Measurements from ENCODE around the gene MYL1. TPM values are rescaled to one million over a fixed set of nuclear protein-coding genes. Genes with fewer than 3 reads are reported as not detected.

MYL1 gene
- total and polyA plus RNA-seq, 4 experiments from 2014 or later: not detected

GRCh38 chr2:210302326-210302725, 12.6 kb downstream of the MYL1 start:
- no peak overlapping the region for H3K4me3 Mint-ChIP-seq
- H3K4me1 Mint-ChIP-seq: no peaks in the 10 kb centered on the region
- H3K4me1 ChIP-seq (ENCODE audit: insufficient read depth, low read length): no peaks in the 10 kb centered on the region
- no peak overlapping the region for H3K27ac Mint-ChIP-seq
- H3K27ac ChIP-seq (ENCODE audit: low read depth, low read length): no peak overlapping the region
- H3K36me3 ChIP-seq (ENCODE audit: insufficient read depth, low read length): no peaks in the 10 kb centered on the region
- no peaks in the 10 kb centered on the region for H3K36me3 Mint-ChIP-seq
- no peaks in the 10 kb centered on the region for H3K9me3 Mint-ChIP-seq
- ChIA-PET POLR2A (ENCODE audit: partially characterized antibody) (no interaction called here), CTCF (ENCODE audit: partially characterized antibody) (no interaction called here)
- no peak overlapping the region for H3K4me3 ChIP-seq (ENCODE audit: low read length in 2 of 2)
- H3K27me3 ChIP-seq (ENCODE audit: insufficient read depth, low read length): no peaks in the 10 kb centered on the region
- intact Hi-C loops (cut with micrococcal nuclease): no loop called here
- peaks cover 0 to 1% of the 10 kb centered on the region in 2 donors for H3K27me3 Mint-ChIP-seq
- H3K9me3 ChIP-seq (ENCODE audit: control insufficient read depth in 1 of 2, low read length in 2 of 2): no peaks in the 10 kb centered on the region
- no peak for DNase-seq

DNA sequence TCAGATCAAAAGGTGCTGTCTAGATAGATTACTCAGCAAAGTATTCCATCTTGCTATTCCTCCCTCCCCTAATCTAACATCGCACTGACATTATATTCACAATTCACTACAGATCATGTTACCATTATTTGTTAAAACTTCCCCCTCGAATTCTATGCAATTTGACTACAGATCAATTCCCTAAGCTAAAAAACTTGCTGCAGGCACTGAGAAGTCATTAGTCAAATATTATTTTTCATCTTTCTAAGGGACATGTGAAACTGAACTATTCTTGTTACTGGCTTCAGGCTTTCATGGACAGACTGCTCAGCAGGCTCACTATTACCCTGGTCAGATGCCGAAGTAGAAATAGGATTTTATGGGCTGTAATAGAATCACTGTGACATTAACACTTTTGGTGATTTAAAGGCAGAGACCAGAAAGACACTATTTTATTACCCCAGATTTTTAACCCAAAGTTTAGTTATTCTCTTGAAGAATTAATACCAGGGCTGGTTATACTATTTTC, 15.1 kb downstream of the MYL1 start:
- CTCF ChIA-PET (ENCODE audit: partially characterized antibody): no interaction called here
- H3K4me1 ChIP-seq (ENCODE audit: insufficient read depth, low read length): no peaks in the 10 kb centered on the region
- H3K9me3 ChIP-seq (ENCODE audit: control insufficient read depth in 1 of 2, low read length in 2 of 2): no peaks in the 10 kb centered on the region
- peaks cover 0 to 1% of the 10 kb centered on the region in 2 donors for H3K27me3 Mint-ChIP-seq
- H3K27ac Mint-ChIP-seq: no peak overlapping the region
- POLR2A ChIA-PET (ENCODE audit: partially characterized antibody): no interaction called here
- no peak overlapping the region for H3K27ac ChIP-seq (ENCODE audit: low read depth, low read length)
- H3K4me1 Mint-ChIP-seq: no peaks in the 10 kb centered on the region
- no peak overlapping the region for H3K4me3 Mint-ChIP-seq
- H3K9me3 Mint-ChIP-seq: peaks cover 0 to 2% (median 0%) of the 10 kb centered on the region in 8 donors
- no peaks in the 10 kb centered on the region for H3K36me3 ChIP-seq (ENCODE audit: insufficient read depth, low read length)
- no peaks in the 10 kb centered on the region for H3K27me3 ChIP-seq (ENCODE audit: insufficient read depth, low read length)
- DNase-seq: no peak
- H3K4me3 ChIP-seq (ENCODE audit: low read length in 2 of 2): no peak overlapping the region
- intact Hi-C loops (cut with micrococcal nuclease): no loop called here
- no peaks in the 10 kb centered on the region for H3K36me3 Mint-ChIP-seq

DNA sequence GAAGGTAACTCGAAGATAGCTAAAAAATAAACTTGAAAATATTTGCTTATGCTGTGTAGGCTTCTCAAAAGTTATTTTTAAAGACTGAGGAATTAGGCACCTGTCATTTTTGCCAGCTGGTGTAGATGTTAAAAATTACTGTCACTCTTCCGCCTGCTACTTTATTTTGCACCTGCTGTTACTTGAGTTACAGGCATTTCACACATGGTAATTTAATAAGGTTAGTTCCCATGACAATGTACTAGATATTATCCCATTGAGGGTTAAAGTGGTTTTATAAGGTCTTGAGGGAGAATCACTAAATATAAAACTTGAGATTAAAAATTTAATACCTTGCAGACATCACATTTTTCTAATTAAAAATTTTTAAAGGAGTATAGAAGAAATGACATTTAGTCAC, 26.6 kb downstream of the MYL1 start:
- Histone ChIP-seq H3K9me3 (ENCODE audit: control insufficient read depth in 1 of 2, low read length in 2 of 2) (no peaks in the 10 kb centered on the region), H3K4me3 (ENCODE audit: low read length in 2 of 2) (no peak overlapping the region), H3K27ac (ENCODE audit: low read depth, low read length) (no peak overlapping the region), H3K27me3 (ENCODE audit: insufficient read depth, low read length) (no peaks in the 10 kb centered on the region), H3K36me3 (ENCODE audit: insufficient read depth, low read length) (no peaks in the 10 kb centered on the region), H3K4me1 (ENCODE audit: insufficient read depth, low read length) (no peaks in the 10 kb centered on the region)
- no peaks in the 10 kb centered on the region for H3K4me1 Mint-ChIP-seq
- no peak overlapping the region for H3K4me3 Mint-ChIP-seq
- H3K36me3 Mint-ChIP-seq: no peaks in the 10 kb centered on the region
- no peak for DNase-seq
- intact Hi-C loops (cut with micrococcal nuclease): no loop called here
- H3K27me3 Mint-ChIP-seq: peaks cover 0 to 4% of the 10 kb centered on the region in 2 donors
- POLR2A ChIA-PET (ENCODE audit: partially characterized antibody): no interaction called here
- H3K27ac Mint-ChIP-seq: no peak overlapping the region
- CTCF ChIA-PET (ENCODE audit: partially characterized antibody): no interaction called here
- peaks cover 0 to 8% (median 2%) of the 10 kb centered on the region in 8 donors for H3K9me3 Mint-ChIP-seq

- Histone ChIP-seq H3K4me3 (ENCODE audit: low read length in 2 of 2) (no peak overlapping the region), H3K4me1 (ENCODE audit: insufficient read depth, low read length) (no peaks in the 10 kb centered on the region), H3K36me3 (ENCODE audit: insufficient read depth, low read length) (no peaks in the 10 kb centered on the region), H3K27ac (ENCODE audit: low read depth, low read length) (no peak overlapping the region), H3K27me3 (ENCODE audit: insufficient read depth, low read length) (no peaks in the 10 kb centered on the region), H3K9me3 (ENCODE audit: control insufficient read depth in 1 of 2, low read length in 2 of 2) (no peaks in the 10 kb centered on the region)
- Mint-ChIP-seq H3K4me3 (no peak overlapping the region), H3K27me3 (peaks cover 0 to 2% of the 10 kb centered on the region in 2 donors), H3K9me3 (peaks cover 0 to 13% (median 5%) of the 10 kb centered on the region in 8 donors), H3K27ac (no peak overlapping the region), H3K36me3 (no peaks in the 10 kb centered on the region), H3K4me1 (no peaks in the 10 kb centered on the region)
- ChIA-PET CTCF (ENCODE audit: partially characterized antibody) (no interaction called here), POLR2A (ENCODE audit: partially characterized antibody) (no interaction called here)
- DNase-seq: no peak
- intact Hi-C loops (cut with micrococcal nuclease): no loop called here
These were observed 27.7 kb downstream of the MYL1 start for GRCh38 chr2:210287301-210287700.

DNA sequence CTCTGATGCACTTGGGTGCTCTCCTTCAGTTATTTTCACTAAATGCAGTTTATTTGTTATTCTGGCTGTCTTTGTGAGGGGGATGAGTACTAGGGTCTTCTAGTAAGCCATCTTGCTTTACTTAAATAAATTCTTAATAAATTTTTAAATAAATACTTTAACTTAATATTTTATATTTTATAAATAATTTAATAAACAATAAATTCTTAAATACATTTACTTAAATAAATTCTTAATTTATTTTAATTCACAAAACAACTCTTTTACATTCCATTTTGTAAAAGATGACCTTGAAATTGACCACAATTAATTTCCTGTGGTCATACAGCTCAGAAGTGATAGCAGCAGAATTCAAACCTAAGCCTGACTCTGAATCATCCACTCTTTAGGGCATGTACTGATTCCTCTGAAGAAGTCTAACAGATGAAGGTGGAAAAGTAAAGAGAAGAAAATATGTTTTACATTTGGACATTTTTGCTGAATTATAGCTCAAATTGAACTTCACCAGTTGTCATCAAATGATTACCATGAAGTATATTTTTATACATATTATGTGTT, 28.8 kb downstream of the MYL1 start:
- H3K27ac ChIP-seq (ENCODE audit: low read depth, low read length): no peak overlapping the region
- no peak overlapping the region for H3K27ac Mint-ChIP-seq
- no peak overlapping the region for H3K4me3 ChIP-seq (ENCODE audit: low read length in 2 of 2)
- H3K36me3 ChIP-seq (ENCODE audit: insufficient read depth, low read length): no peaks in the 10 kb centered on the region
- ChIA-PET POLR2A (ENCODE audit: partially characterized antibody) (no interaction called here), CTCF (ENCODE audit: partially characterized antibody) (no interaction called here)
- peaks cover 0 to 13% (median 5%) of the 10 kb centered on the region in 8 donors for H3K9me3 Mint-ChIP-seq
- intact Hi-C loops (cut with micrococcal nuclease): no loop called here
- no peaks in the 10 kb centered on the region for H3K36me3 Mint-ChIP-seq
- H3K4me1 ChIP-seq (ENCODE audit: insufficient read depth, low read length): no peaks in the 10 kb centered on the region
- no peaks in the 10 kb centered on the region for H3K4me1 Mint-ChIP-seq
- H3K27me3 Mint-ChIP-seq: peaks cover 0 to 2% of the 10 kb centered on the region in 2 donors
- no peak overlapping the region for H3K4me3 Mint-ChIP-seq
- H3K9me3 ChIP-seq (ENCODE audit: control insufficient read depth in 1 of 2, low read length in 2 of 2): no peaks in the 10 kb centered on the region
- H3K27me3 ChIP-seq (ENCODE audit: insufficient read depth, low read length): no peaks in the 10 kb centered on the region
- DNase-seq: no peak

DNA sequence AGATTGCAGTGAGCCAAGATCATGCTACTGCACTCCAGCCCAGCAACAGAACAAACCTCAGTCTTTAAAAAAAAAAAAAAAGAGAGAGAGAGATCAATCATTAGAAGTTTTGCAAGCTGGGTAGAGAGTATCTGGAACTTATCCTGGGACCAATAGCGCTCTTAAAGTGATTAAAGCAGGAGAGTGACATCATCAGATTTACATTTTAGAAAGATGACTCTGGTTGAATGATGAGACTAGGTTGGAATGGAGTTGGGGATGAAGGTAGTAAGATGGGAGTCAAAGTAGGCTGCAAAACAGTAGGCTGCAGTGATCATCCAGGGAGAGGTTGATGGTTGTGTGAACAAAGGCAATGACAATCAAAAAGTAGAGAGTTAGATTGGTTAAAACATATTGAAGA, 37.8 kb downstream of the MYL1 start:
- Histone ChIP-seq H3K36me3 (ENCODE audit: insufficient read depth, low read length) (no peaks in the 10 kb centered on the region), H3K4me1 (ENCODE audit: insufficient read depth, low read length) (no peaks in the 10 kb centered on the region), H3K27me3 (ENCODE audit: insufficient read depth, low read length) (no peaks in the 10 kb centered on the region), H3K4me3 (ENCODE audit: low read length in 2 of 2) (no peak overlapping the region), H3K27ac (ENCODE audit: low read depth, low read length) (no peak overlapping the region), H3K9me3 (ENCODE audit: control insufficient read depth in 1 of 2, low read length in 2 of 2) (no peaks in the 10 kb centered on the region)
- peaks cover 0 to 3% (median 0%) of the 10 kb centered on the region in 8 donors for H3K9me3 Mint-ChIP-seq
- ChIA-PET POLR2A (ENCODE audit: partially characterized antibody) (no interaction called here), CTCF (ENCODE audit: partially characterized antibody) (no interaction called here)
- no peaks in the 10 kb centered on the region for H3K36me3 Mint-ChIP-seq
- H3K27me3 Mint-ChIP-seq: no peaks in the 10 kb centered on the region
- H3K4me3 Mint-ChIP-seq: no peak overlapping the region
- DNase-seq: no peak
- no peak overlapping the region for H3K27ac Mint-ChIP-seq
- no peaks in the 10 kb centered on the region for H3K4me1 Mint-ChIP-seq
- intact Hi-C loops (cut with micrococcal nuclease): no loop called here

DNA sequence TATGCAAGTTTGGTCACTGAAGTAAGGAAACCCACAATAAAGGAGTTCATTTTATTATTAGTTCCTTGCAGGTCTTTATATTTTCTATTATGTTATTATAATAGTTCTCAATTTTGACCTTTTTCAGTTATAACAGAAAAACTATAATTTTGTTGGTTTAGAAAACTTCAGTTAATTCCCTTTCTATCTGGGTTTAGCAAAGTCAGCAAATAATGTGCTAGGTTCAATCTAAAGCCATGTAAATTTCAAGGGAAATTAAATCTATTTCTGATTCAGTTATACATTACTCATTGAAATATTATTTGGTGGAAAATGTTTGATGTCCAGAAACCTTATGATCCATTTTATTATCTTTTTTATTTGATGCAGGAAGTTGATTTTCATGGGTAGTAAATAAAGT, 43.7 kb downstream of the MYL1 start:
- no peaks in the 10 kb centered on the region for H3K9me3 Mint-ChIP-seq
- CTCF ChIA-PET (ENCODE audit: partially characterized antibody): no interaction called here
- H3K4me3 Mint-ChIP-seq: no peak overlapping the region
- Histone ChIP-seq H3K4me1 (ENCODE audit: insufficient read depth, low read length) (no peaks in the 10 kb centered on the region), H3K36me3 (ENCODE audit: insufficient read depth, low read length) (no peaks in the 10 kb centered on the region), H3K27ac (ENCODE audit: low read depth, low read length) (no peak overlapping the region), H3K4me3 (ENCODE audit: low read length in 2 of 2) (no peak overlapping the region), H3K9me3 (ENCODE audit: control insufficient read depth in 1 of 2, low read length in 2 of 2) (no peaks in the 10 kb centered on the region), H3K27me3 (ENCODE audit: insufficient read depth, low read length) (no peaks in the 10 kb centered on the region)
- H3K36me3 Mint-ChIP-seq: no peaks in the 10 kb centered on the region
- no peak for DNase-seq
- no peaks in the 10 kb centered on the region for H3K27me3 Mint-ChIP-seq
- H3K4me1 Mint-ChIP-seq: no peaks in the 10 kb centered on the region
- H3K27ac Mint-ChIP-seq: no peak overlapping the region
- intact Hi-C loops (cut with micrococcal nuclease): no loop called here
- POLR2A ChIA-PET (ENCODE audit: partially characterized antibody): no interaction called here

DNA sequence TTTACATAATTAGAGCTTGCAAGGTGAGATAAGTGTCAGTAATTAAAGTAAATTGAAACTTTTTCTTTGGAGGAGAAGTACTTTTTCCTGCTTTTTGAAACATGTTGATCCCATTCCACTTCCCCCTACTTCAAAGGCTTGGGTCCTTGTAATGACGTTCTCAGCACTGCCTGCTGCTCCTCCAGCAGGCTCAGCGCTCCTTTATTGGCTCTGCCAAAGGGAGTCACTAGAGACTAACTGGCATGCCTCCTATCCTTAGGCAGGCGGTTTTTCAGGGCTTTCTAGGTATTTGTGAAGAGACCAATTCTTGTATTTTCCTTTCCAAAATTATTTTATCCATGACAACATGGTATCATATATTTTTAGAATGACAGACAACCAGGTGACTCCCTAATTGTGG, 45.8 kb downstream of the MYL1 start:
- no peak overlapping the region for H3K27ac ChIP-seq (ENCODE audit: low read depth, low read length)
- Mint-ChIP-seq H3K4me3 (no peak overlapping the region), H3K27ac (no peak overlapping the region), H3K36me3 (no peaks in the 10 kb centered on the region), H3K4me1 (no peaks in the 10 kb centered on the region), H3K27me3 (peaks cover 0 to 2% of the 10 kb centered on the region in 2 donors), H3K9me3 (no peaks in the 10 kb centered on the region)
- no peaks in the 10 kb centered on the region for H3K4me1 ChIP-seq (ENCODE audit: insufficient read depth, low read length)
- H3K36me3 ChIP-seq (ENCODE audit: insufficient read depth, low read length): no peaks in the 10 kb centered on the region
- ChIA-PET CTCF (ENCODE audit: partially characterized antibody) (no interaction called here), POLR2A (ENCODE audit: partially characterized antibody) (no interaction called here)
- intact Hi-C loops (cut with micrococcal nuclease): no loop called here
- no peak overlapping the region for H3K4me3 ChIP-seq (ENCODE audit: low read length in 2 of 2)
- DNase-seq: peak in 1 of 5 donors; percentile 20
- H3K27me3 ChIP-seq (ENCODE audit: insufficient read depth, low read length): no peaks in the 10 kb centered on the region
- H3K9me3 ChIP-seq (ENCODE audit: control insufficient read depth in 1 of 2, low read length in 2 of 2): no peaks in the 10 kb centered on the region

All from CD4-positive, alpha-beta memory T cell (primary cell).